ENCODE results near the gene ASPN.

- TF ChIP-seq ZNF785 (tag by site-specific recombination; IDR thresholded peaks at IDR 0.05) (no peak), CTCF (tag by site-specific recombination; IDR thresholded peaks at IDR 0.05) (no peak), ZNF670 (tag by site-specific recombination; IDR thresholded peaks at IDR 0.05; ENCODE audit: low read depth) (no peak), ZNF580 (tag by site-specific recombination; IDR thresholded peaks at IDR 0.05) (no peak), PBX3 (CRISPR knock-in tag; IDR thresholded peaks at IDR 0.05) (no peak), ZNF555 (tag by site-specific recombination; conservative IDR thresholded peaks at IDR 0.05) (no peak), ZEB2 (tag by site-specific recombination; IDR thresholded peaks at IDR 0.05) (no peak), YY1 (tag by site-specific recombination; IDR thresholded peaks at IDR 0.05) (no peak), ZNF362 (tag by site-specific recombination; IDR thresholded peaks at IDR 0.05) (no peak), ZNF423 (tag by site-specific recombination; IDR thresholded peaks at IDR 0.05) (no peak), ZNF184 (tag by site-specific recombination; IDR thresholded peaks at IDR 0.05) (no peak), ZNF510 (tag by site-specific recombination; IDR thresholded peaks at IDR 0.05; ENCODE audit: insufficient replicate concordance) (no peak)
Observed at GRCh38 chr9:92520837-92521236, 38.5 kb upstream of the ASPN start.
